GM21717 (cell line): ENCODE data around the gene EPHB1.

Experiments used
- ATAC-seq: cut with Tn5 transposase; IDR thresholded peaks from one replicate; pipeline ENCODE4 v1.9.1; 2021; ENCODE audit warnings: mild to moderate bottlenecking, moderate library complexity; ENCODE audit not compliant: unreplicated experiment

Gene EPHB1

GRCh38 chr3:134938029-134938525, 143.0 kb downstream of the EPHB1 start:
- ATAC-seq = no peak

DNA sequence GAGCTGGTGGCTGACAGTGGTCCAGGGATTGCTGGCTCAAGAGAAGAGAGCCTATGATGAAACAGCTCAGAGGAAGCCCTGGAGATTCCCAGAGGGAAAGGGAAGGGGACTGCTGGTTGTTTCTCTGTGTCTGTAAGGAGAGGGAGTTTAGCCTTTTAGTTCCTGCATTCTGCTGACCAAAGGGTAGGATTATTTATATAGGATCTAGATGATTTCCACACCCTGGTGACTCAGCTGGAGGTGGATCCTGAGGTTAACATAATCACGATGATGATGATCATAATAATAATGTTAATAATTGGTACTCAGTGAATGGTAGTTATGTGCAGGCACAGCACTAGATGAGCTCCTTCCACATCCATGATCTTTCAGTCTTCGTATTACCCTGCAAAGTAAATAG, 144.9 kb downstream of the EPHB1 start:
- ATAC-seq = no peak

- ATAC-seq = no peak
These were observed 146.8 kb downstream of the EPHB1 start for GRCh38 chr3:134941820-134942219.

- no peak for ATAC-seq
These were observed 149.4 kb downstream of the EPHB1 start for GRCh38 chr3:134944429-134944828.

- no peak for ATAC-seq
These were observed 154.1 kb downstream of the EPHB1 start for GRCh38 chr3:134949150-134949549.

DNA sequence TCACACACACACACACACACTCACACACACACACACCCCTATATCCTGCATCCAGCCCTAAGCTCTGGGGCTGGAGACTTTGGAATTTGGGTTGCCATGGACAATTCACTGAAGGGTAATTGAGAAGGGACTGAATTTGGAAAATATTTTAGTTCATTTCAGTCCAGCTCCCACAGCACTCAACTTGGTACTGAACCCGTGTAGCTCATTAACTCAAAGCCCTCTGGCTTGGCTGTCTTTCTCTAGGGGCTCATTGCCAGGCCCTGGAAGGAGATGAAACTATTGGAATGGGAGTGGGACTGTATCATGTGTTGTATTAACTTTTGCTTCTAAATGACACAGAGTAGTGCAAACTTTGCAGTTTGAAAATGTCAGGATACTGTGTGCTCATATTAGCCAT, 157.3 kb downstream of the EPHB1 start:
- no peak for ATAC-seq

GRCh38 chr3:134955874-134956273, 160.8 kb downstream of the EPHB1 start:
- ATAC-seq = peak; percentile 8

DNA sequence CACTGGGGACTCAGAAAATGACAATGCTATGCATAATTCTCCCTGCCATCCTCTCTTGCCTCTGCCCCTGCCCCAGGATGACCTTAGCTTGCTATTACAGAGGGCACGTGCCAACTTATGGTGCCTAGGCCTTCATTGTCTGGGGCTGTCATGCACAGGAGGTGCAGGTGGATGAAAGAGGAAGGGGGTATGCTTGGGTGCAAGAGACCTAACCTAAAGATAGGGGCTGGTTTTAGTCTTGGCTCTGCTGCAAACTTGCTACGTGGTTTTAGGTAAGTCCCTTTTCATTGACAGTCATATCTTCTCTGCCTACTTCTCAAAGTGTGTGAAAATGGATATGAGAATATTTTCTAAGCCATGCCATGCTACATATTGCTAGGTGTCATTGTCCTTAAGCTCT, 161.3 kb downstream of the EPHB1 start:
- peak; percentile 86 for ATAC-seq

- ATAC-seq = peak; percentile 23
These were observed 161.8 kb downstream of the EPHB1 start for GRCh38 chr3:134956844-134957243.

DNA sequence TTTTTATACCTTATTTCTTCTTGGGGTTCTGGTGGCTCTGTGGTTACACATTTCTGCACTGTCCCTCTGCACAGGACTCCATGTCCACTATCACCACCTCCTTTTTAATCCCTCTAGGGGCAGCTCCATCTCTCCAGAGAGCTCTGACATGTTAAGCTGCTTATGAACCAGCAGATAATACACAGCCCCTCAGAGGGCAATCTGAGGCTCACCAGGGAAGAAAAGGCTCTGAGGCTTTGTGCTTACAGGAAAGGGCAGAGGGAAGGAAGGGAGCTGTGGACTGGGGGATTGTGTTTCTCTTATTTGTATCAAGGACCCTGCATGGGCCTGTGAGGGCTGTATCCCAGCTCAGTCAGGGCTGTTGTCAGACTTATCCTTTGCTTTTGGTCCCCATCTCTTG, 164.5 kb downstream of the EPHB1 start:
- ATAC-seq = no peak

DNA sequence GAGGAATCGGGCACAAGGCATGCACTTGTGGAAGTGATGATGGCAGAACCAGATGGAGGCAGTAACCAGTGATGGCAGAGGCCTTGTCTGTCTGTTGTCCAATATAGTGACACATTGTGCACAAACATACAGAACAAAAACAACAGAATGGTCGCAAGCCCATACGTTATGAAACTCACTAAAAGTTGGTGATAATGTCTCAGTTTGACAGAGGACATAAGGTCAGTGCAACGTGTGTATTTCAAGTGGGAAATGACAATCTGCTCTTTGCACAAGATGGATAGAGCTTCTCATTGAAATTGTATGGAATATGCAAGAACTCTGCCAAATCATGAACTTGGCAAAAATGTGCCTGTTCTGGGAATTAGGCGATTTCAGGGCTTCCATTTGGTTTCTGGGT, 169.2 kb downstream of the EPHB1 start:
- no peak for ATAC-seq

- no peak for ATAC-seq
These were observed 170.9 kb downstream of the EPHB1 start for GRCh38 chr3:134965865-134966481.

GRCh38 chr3:134970895-134971294, 175.8 kb downstream of the EPHB1 start:
- no peak for ATAC-seq

DNA sequence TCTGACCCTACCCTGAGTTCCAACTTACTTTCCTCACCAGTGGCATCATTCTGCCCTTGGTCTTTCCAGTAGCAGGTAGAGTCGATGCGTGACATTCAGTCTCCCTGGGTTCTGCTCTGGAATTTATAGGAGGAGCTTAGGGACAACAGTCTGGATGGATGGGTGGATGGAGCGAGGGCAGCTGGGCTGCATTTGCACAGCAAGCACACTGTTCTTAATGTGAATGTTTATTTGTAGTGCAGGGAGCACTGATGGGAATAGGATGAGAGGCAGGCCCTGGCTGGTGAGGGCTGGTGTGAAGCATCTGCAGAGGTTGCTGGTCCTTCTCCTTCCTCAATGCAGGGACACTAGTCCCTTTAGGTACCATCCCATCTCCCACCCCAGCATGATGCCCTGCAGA, 176.2 kb downstream of the EPHB1 start:
- no peak for ATAC-seq

- ATAC-seq = peak; percentile 73
These were observed 176.8 kb downstream of the EPHB1 start for GRCh38 chr3:134971907-134972306.

GRCh38 chr3:134972836-134973455, 177.9 kb downstream of the EPHB1 start:
- no peak for ATAC-seq

- no peak for ATAC-seq
These were observed 179.6 kb downstream of the EPHB1 start for GRCh38 chr3:134974624-134975023.

DNA sequence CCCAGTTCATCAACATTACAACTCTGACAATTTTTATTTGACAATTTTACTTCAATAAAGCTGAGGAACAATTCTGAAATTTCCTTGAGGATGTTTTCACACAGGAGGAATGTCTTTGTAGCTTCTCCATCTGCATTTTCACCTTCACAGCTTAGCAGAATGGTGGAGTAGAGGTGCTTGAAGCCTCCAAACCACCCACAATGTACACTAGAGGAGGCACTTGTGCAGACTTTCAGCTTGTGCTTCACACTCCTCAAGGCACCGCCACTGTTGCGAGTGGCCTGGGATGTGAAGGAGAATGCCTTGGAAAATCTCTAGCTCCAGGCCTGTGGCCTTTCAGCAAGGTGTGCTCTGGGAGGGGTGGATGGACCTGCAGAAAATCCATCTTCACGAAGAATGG, 181.9 kb downstream of the EPHB1 start:
- ATAC-seq = no peak

- ATAC-seq = no peak
These were observed 183.6 kb downstream of the EPHB1 start for GRCh38 chr3:134978658-134979057.

GRCh38 chr3:134985864-134986715, 191.0 kb downstream of the EPHB1 start:
- no peak for ATAC-seq

DNA sequence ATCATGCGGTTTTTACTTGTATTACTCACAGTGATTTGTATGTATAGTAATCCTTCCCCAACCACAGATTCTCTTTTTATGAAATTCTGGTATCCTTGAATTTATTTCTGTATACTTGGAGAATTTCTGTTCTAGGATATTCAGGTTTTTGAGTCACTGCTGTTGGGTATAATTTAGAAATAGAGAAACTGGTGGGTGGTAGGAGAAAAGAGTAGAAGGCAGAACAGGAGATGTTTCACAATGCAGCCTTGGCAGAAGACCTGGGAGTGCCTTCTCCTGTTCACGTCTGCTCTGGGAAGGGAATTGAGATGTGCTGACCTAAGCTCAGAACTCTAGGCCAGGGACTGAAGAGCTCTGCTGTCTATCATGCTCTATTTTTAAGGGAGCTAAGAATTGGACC, 193.6 kb downstream of the EPHB1 start:
- no peak for ATAC-seq

GRCh38 chr3:134991003-134991402, 195.9 kb downstream of the EPHB1 start:
- no peak for ATAC-seq
